AG10803 (cell line): ENCODE measurements around the gene ASIC2.

Experiments
- DNase-seq: peaks from one replicate; pipeline ENCODE4 v3.0.0; 2010; ENCODE audit warnings: low read depth
- H3K4me3 ChIP-seq: 2 replicates; pipeline ENCODE4 v1.5.1; 2011; ENCODE audit warnings: mild to moderate bottlenecking, low read length, control low read depth
- TF ChIP-seq, protein P1 (sequence below): conservative IDR thresholded peaks from 2 replicates; pipeline ENCODE4 v1.5.1; 2011; ENCODE audit warnings: mild to moderate bottlenecking, low read length, control low read depth, inconsistent platforms

The ASIC2 gene

DNA sequence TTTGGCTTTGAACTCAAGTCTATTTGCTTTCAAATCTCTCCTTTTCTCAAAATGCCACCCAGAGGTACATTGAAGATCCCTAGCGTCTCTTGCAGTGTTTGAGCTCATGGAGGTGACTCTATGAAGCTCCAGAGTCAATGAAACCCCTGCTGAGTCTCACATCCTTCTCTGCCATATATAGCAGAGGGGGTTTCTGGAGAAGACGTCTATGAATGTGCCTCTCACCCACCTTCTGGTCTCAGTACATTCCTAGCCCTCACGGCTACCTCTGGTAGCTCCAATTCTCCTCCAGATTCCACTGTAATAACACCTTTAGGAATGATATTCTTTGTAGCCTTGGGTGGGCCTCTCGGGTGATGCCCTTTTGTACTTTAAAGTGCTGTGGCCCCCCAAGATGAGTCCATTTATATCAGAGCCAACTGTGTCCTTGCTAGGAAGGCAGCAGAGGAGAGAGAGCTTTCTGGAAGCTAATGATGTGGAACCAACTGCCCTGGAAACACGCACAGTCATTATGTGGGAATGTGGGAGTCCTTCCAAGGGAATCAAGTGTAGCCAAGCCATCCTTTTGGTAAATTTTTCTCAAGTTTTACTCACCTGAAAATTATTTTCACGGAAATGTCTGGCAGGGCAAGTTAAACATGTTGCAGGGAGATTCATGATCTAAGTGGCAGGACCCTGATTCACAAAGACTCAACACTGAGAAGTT lies 123.4 kb downstream of the ASIC2 start:
- TF ChIP-seq, protein P1, sequence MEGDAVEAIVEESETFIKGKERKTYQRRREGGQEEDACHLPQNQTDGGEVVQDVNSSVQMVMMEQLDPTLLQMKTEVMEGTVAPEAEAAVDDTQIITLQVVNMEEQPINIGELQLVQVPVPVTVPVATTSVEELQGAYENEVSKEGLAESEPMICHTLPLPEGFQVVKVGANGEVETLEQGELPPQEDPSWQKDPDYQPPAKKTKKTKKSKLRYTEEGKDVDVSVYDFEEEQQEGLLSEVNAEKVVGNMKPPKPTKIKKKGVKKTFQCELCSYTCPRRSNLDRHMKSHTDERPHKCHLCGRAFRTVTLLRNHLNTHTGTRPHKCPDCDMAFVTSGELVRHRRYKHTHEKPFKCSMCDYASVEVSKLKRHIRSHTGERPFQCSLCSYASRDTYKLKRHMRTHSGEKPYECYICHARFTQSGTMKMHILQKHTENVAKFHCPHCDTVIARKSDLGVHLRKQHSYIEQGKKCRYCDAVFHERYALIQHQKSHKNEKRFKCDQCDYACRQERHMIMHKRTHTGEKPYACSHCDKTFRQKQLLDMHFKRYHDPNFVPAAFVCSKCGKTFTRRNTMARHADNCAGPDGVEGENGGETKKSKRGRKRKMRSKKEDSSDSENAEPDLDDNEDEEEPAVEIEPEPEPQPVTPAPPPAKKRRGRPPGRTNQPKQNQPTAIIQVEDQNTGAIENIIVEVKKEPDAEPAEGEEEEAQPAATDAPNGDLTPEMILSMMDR = no peak
- peak; percentile 82 for DNase-seq
- H3K4me3 ChIP-seq = no peak overlapping the region

DNA sequence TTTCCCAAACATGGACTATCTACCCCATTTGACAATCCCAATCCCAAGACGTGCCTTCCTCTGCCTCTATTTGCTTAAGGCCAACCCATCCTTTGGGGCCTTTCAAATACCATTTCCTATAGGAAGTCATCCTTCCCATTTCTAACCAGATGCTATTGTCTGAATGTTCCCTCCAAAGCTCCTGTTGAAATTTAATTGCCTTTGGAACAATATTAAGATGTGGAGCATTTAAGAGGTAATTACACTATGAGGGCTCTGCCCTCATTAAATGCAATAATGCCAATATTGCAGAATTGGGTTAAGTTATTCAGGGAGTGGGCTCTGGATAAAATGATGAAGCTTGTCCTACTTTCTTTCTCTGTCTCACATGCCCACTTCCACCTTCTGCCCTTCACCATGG lies 125.4 kb downstream of the ASIC2 start:
- TF ChIP-seq, protein P1 = no peak
- H3K4me3 ChIP-seq = no peak overlapping the region

DNA sequence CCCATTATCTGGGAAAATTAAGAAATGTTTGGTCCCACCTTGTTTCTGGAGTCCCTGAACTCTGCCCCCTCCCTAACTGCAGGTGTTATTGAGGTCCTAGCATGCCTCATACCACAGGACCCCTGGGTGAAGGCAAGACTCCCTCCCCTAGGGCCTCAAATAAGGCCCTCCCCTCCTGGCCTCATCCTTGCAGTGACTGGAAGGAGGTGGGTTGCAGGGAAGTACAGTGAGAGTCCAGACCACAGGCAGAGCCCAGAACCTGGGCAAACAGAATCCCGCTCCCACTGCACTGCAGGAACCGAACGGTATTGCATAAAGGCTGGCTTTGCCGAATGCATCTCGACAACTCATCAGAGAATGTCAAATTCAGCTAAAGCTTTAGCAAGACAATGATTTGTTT lies 126.6 kb downstream of the ASIC2 start:
- TF ChIP-seq, protein P1 = no peak
- no peak overlapping the region for H3K4me3 ChIP-seq
- no peak for DNase-seq

More for the DNA sequence above, 125.4 kb downstream of the ASIC2 start:
- DNase-seq = no peak

DNA sequence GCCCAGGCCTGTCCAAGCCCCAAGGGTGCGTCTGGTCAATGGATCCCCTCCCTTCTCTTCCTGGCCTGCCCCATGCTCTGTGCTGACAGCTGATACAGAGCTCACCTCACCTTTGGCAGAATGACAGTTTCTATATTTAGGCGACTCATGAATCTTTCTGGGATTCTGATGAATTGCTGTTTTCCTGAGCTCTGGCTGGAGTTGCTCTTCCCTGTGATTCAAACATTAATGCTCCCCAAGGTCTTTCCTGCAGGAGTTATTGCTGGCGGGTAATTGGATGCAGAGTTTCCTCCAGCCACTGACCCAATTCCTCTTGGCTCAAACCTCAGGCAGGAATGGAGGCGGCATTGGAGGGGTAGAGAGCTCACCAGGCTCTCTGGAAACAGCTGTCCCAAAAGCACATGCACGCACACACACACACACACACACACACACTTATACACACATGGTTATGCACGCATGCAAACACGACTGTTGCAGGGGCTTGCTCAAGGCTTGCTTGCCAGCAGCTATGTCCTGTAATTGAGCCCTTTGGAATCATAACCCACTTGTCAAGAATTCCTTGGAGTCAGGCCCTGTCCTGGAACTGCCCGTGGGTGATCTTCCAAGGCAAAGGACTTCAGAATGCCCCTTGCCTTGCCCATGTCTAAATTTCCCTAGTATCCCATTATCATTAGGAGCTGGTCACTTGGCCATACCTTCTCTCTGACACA lies 128.8 kb downstream of the ASIC2 start:
- TF ChIP-seq, protein P1 = no peak
- no peak overlapping the region for H3K4me3 ChIP-seq
- DNase-seq = peak; percentile 83

DNA sequence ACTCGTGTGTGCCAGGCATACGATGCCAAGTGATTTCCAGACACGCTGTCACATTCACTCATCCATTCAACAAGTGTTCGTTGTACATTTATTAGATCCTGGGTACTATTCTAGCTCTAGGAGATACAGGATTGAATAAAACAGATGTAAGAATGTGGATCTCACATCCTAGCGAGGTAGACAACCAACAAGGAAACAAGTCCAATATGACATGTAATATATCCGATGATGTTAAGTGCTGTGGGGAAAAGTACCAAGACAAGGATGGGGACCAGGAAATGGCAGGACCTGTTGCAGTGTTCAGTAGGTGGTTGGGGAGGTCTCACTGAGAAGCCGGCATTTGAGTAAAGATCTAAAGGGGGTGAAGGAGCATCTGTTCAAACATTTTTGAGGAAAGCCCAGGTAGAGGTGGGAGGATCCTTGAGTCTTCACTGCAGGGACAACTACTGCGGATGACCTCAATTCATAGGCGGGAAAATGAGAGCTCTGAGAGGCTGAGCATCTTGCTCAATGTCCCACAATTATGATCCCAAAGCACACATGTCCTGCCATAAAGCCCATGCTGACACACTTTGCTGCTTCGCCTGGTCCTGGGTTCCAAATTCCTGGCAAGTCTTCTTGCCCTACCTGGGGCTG lies 129.4 kb downstream of the ASIC2 start:
- no peak overlapping the region for H3K4me3 ChIP-seq
- TF ChIP-seq, protein P1 = no peak
- no peak for DNase-seq

DNA sequence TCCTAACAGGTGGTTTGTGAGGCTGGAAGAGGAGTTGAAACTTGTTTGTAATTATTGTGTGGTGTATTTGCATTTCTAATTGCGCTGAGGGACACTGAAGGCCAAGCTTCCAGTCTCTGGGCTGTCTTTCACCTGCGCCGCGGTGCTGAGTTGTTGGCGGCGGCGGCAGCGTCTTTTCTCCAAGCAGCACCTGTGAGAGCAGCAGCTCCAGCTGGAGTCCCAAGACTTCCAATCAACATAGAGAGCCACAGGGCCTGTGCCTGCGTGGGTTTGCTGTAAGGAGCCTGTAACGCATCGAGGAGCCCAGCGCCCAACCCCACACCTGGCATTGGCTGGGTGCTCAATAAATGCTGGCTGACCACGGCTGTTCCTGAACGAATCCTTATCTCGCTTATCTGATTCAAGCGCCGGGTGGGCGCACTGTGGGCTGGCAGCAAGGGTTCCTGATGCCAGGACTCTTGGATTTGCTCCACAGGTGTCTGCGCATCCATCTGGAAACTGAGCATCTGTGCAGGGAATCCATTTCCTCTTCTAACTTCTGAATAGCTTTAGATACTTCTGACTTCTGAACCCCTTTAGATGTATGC lies 138.1 kb downstream of the ASIC2 start:
- DNase-seq = no peak
- H3K4me3 ChIP-seq = no peak overlapping the region
- TF ChIP-seq, protein P1 = no peak
